ENCODE measurements around the gene ERICH4. TPM values are rescaled to one million over a fixed set of nuclear protein-coding genes. Genes with fewer than 3 reads are reported as not detected.
"Not testable (repeated sequence)": the region's sequence is repeated elsewhere in the genome, so short reads cannot be mapped to it uniquely, and the experiment has no call there.

ERICH4 gene
- 1 to 10 TPM; 2.3 to 6.3 (median 5.0) TPM for polyA plus RNA-seq (ENCODE audit: insufficient read length in 4 of 4)

DNA sequence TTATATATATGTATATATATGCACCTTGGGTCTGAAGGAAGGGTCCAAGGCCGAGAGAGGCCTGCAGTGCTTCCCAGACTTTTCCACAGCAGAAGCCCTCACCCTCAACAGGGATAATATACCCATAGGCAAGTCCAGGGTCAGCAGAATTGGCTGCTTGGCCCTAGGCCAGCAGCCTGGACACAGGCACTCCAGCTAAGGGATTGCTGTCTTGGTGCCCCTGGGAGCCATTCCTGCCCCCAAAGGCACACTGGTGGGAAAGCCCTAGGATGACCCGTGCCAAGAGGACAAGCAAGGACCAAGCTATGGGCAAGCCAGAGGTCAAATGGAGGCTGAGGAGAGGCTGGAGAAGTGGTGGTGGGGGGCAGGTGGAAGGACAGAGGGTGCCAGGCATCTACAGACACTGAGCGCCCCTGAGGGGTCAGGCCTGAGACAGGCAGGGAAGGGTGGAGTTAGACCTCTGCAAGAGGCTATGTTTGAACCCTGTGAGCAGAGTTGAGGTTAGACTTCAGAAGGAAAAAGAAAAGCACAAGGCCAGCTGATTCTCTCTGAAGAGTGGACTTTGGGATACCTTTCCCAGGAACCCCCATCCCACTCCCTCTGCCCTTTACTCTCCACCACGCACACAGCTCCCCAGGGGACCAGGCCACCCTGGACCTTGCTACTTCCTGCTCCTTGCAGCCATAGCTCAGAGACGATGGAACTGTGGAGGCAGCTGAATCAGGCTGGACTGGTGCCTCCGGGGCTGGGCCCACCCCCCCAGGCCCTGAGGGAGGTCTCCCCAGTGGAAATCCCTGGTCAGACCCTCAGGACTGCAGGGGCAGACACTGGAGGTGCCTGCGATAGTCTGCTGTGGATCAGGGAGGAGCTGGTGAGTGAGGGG lies at the start of gene ERICH4:
ERICH4 (plus strand) TSS at position 684 of the 883 bp plus-strand sequence; CDS start at position 698, 14 bp downstream.
- no peak for DNase-seq (ENCODE audit: low read depth in 4 of 4, low spot score in 3 of 4)

DNA sequence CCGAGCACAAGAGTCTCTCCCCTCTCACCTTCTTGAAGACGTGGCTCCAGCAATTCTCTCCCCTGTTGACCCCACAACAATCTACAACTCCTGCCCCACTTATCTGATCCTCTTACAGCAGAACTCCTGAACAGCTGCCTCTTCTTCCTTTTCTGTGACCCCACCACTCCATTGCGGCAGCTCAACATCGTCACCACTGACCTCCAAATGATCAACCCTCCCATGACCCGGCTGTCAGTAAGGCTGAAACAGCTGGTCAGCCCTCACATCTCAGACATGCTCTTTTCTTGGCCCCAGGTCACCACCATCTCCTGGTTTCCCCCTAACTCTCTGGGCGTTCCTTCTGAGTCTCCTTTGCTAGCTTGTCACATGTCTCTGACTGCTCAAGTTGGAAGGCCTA lies 47.6 kb upstream of the ERICH4 start:
- DNase-seq (ENCODE audit: low read depth in 4 of 4, low spot score in 3 of 4), result no peak

DNA sequence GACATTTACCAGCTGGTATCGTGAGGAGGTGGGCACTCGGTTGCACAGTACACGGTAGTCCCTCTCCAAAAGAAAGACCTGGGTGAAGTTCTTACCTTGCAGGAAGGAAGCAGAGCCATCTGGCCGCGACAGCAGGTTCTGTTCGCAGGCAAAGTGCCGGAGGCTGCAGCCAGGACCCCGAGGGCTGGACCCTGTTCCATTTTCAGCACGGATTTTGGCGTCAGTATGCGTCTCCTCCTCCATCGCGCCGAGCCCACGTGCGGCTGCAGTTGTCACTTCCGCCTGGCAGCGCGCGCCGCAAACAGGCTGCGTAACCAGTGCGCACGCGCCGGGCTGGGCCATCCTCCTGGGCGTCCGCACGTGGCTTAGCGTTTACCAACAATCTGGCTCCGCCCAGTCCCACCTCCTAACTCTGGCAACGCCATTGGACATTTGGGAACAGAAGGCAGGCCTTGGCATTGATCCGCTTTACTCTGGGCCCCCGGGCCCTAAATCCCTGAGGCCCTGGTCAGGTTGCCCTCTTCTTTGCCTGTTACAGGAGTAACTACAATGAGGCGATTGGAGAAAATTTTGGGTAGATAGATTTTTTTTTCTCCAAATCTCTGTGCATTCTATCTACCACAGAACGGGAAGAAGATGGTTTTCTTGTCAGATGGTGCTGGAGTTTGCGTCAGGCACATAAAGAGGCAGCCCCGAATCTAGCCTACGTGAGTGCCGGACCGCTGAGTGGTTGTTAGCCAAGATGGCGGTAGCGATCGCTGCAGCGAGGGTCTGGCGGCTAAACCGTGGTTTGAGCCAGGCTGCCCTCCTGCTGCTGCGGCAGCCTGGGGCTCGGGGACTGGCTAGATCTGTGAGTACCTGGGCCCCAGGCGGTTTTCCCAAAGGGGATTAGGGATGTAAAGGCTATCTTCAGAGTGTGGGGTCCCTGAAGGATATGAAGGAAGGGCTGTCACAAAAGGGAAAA lies 45.6 kb upstream of the ERICH4 start, which contains the start of the genes BCKDHA and EXOSC5:
BCKDHA (plus strand) TSS at position 733 of the 964 bp plus-strand sequence; CDS start at position 743, 10 bp downstream.
EXOSC5 (minus strand) TSS at position 274 of the 964 bp plus-strand sequence; CDS start at position 243, 31 bp downstream.
- DNase-seq (ENCODE audit: low read depth in 4 of 4, low spot score in 3 of 4), result peak; percentile 98 to 100 (median 100)

DNA sequence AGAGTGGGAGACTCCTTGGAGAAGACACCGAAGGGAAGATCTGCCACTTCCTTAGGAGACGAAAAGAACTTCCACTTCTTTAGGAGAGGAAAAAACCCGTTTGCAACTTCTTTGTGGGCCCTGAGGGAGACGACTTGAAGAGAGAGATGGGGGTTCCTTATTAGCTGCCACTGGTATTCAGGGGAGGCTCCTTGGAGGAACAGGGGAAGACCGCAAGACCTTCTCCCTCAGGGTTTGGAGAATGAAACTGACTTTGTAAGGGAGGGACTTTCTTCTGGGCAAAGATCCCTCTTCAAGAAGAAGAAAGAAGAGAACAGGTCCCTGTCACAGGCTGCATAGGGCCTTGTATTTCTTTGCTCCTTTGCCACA lies 44.9 kb upstream of the ERICH4 start:
- no peak for DNase-seq (ENCODE audit: low read depth in 4 of 4, low spot score in 3 of 4)

GRCh38 chr19:41398598-41398997 lies 44.4 kb upstream of the ERICH4 start:
- DNase-seq (ENCODE audit: low read depth in 4 of 4, low spot score in 3 of 4), result no peak

DNA sequence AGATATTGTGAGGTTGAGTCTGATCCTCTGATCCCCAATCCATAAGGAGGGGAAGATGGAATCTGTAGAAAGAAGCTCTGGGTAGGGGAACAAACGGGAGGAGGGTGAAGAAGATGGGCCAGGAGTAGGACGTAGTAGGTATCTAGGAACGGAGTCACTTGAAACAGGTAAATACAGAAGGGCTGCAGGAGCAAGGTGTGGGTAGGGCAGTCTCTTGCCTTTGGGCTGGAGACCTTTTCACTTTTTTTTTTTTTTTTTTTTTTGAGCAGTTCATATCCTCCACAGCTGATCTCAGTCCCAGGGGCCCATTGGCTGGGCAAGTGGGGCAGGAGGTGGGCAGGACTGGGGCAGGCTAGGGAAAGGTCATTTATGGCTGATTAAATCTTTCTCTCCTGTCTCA lies 43.9 kb upstream of the ERICH4 start:
- no peak for DNase-seq (ENCODE audit: low read depth in 4 of 4, low spot score in 3 of 4)

DNA sequence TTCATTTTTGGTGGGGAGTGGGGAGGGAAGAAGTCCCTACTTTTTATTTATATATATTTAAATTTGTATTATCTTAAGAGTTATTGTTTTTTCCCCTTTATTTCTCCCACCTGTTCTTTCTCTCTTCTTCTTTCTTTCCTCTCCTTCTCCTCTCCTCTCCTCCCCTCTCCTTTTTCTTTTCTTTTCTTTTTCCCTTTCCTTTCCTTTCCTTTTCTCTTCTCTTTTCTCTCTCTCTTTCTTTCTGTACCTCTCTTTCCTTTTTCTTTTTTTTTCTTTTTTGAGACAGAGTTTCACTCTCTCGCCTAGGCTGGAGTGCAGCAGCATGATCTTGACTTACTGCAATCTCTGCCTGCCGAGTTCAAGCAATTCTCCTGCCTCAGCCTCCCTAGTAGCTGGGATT lies 43.4 kb upstream of the ERICH4 start:
- no peak for DNase-seq (ENCODE audit: low read depth in 4 of 4, low spot score in 3 of 4)

GRCh38 chr19:41401483-41401882 lies 41.5 kb upstream of the ERICH4 start:
- DNase-seq (ENCODE audit: low read depth in 4 of 4, low spot score in 3 of 4), result no peak

DNA sequence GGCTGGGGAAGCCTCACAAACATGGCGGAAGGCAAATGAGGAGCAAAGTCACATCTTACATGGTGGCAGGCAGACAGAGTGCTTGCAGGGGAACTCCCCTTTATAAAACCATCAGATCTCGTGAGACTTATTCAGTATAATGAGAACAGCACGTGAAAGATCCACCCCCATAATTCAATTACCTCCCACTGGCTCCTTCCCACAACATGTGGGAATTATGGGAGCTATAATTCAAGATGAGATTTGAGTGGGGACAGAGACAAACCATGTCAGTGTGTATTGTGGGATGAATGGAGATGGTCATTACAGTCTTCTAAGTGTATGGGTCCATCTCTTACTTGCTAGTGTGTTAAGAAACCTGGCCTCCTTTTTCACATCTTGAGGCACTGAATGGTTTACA lies 40.9 kb upstream of the ERICH4 start:
- DNase-seq (ENCODE audit: low read depth in 4 of 4, low spot score in 3 of 4), result no peak

DNA sequence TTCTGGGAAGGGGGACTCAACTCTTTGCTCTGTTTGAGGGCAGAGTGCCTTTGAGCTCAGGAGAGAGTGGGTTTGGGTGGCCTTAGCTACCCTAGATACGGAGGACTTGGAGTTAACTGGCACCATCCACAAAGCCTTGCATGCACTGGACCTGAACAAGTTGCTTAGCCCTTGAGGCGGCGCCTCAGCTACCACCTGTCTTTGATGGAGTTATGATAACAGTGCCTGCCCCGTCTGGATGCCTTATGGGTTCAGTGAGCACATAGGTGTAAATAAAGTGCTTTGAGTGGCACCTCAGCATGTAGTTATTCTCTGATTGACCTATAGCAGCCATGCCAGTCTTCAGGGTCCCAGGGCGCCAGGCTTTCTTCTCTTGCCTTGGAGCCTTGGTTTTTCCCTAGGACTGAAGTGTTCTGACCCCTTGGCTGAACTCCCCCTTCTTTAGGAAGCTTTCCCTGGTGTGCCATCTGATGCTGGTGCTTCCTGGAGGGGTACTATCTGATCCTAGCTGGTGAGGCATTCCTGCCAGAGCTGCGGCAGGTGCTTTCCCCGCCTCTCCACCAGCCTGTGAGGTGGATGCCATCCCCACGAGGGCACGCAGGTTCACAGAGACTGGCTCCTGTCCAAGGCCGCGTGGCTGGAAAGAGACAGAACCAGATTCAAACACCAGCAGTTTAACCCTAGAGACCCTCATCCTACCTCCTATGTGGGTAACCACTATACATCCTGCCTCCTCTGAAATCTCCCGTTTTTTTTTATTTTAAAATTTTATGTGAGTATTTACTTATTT lies 39.6 kb upstream of the ERICH4 start:
- no peak for DNase-seq (ENCODE audit: low read depth in 4 of 4, low spot score in 3 of 4)

GRCh38 chr19:41405776-41406175 lies 37.2 kb upstream of the ERICH4 start:
- DNase-seq (ENCODE audit: low read depth in 4 of 4, low spot score in 3 of 4), result no peak

GRCh38 chr19:41407271-41407670 lies 35.7 kb upstream of the ERICH4 start:
- no peak for DNase-seq (ENCODE audit: low read depth in 4 of 4, low spot score in 3 of 4)

DNA sequence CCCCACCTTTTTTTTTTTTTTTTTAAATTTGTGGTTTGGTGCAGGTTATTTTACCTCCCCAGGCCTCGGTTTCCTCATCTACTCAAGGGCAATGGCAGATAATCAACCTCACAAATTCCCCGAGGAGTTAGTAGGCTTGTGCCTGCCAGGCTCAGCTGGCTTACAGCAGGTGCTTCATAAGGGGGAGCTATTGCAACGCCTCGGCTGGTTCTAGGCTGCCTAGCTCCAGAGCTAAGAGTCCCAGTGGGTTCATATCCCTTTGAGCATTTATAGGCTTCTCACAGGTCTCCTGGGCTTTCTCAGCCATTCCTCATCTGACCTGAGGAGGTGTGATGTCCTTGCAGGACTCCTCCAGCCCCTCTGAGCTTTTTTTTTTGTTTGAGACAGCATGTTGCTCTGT lies 34.7 kb upstream of the ERICH4 start:
- no peak for DNase-seq (ENCODE audit: low read depth in 4 of 4, low spot score in 3 of 4)

DNA sequence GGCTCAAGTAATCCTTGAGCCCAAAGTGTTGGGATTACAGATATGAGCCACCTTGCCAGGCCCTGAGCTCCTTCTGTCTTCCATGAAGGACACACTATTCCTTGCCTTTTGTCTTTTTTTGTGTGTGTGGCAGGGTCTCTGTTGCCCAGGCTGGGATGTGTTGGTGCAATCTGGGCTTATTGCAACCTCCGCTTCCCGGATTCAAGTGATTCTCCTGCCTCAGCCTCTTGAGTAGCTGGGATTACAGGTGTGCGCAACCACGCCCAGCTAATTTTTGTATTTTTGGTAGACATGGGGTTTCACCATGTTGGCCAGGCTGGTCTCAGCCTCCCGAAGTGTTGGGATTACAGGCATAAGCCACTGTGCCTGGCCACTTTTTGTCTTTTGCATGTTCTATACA lies 34.1 kb upstream of the ERICH4 start:
- DNase-seq (ENCODE audit: low read depth in 4 of 4, low spot score in 3 of 4), result not testable (repeated sequence)

- no peak for DNase-seq (ENCODE audit: low read depth in 4 of 4, low spot score in 3 of 4)
Measured at GRCh38 chr19:41409288-41409687, 33.7 kb upstream of the ERICH4 start.

DNA sequence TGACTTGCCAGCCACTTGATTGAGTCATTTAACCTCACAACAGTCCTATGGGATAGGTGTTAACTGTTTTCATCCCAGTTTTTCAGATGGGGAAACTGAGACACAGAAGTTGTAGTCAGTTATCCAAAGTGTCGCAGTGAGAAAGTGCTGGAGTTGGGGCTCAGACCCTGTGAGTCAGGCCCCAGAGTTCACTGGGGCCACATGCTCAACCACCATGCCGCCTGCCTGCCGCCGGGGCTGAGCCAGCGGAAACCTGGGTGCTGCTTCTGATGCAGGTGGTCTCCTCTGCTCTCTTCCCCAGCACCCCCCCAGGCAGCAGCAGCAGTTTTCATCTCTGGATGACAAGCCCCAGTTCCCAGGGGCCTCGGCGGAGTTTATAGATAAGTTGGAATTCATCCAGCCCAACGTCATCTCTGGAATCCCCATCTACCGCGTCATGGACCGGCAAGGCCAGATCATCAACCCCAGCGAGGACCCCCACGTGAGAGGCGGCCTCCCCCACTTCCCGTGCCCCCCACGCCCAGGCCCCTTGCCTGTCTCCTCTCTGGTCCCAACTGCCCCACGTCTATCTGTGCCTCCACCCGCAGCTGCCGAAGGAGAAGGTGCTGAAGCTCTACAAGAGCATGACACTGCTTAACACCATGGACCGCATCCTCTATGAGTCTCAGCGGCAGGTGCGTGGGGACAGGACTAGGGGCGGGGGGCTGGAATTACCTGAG lies 32.5 kb upstream of the ERICH4 start:
- DNase-seq (ENCODE audit: low read depth in 4 of 4, low spot score in 3 of 4), result no peak

GRCh38 chr19:41411100-41411967 lies 31.6 kb upstream of the ERICH4 start:
- no peak for DNase-seq (ENCODE audit: low read depth in 4 of 4, low spot score in 3 of 4)

DNA sequence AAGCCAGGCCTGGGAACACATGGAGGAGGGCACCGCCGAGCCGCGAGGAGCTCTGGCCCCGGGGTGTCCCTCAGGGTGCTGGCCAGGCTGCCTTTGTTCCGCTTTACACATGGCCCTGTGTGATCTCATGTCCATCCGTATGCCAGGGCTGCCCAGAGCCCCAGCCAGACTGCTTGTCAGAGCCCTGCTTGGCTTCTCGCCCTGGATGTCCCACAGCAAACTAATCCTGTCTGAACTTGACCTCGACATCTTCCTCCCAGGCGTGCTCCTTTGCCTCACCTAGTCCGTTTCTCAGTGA lies 31.0 kb upstream of the ERICH4 start:
- no peak for DNase-seq (ENCODE audit: low read depth in 4 of 4, low spot score in 3 of 4)

GRCh38 chr19:41412953-41413352 lies 30.0 kb upstream of the ERICH4 start:
- DNase-seq (ENCODE audit: low read depth in 4 of 4, low spot score in 3 of 4), result no peak

Data from right renal pelvis (tissue), 4 donors.